Measurements from ENCODE around the gene MME. TPM values are rescaled to one million over a fixed set of nuclear protein-coding genes. Genes with fewer than 3 reads are reported as not detected.

MME gene
- total RNA-seq, 1 donor from 2014 or later = 65.8 TPM

DNA sequence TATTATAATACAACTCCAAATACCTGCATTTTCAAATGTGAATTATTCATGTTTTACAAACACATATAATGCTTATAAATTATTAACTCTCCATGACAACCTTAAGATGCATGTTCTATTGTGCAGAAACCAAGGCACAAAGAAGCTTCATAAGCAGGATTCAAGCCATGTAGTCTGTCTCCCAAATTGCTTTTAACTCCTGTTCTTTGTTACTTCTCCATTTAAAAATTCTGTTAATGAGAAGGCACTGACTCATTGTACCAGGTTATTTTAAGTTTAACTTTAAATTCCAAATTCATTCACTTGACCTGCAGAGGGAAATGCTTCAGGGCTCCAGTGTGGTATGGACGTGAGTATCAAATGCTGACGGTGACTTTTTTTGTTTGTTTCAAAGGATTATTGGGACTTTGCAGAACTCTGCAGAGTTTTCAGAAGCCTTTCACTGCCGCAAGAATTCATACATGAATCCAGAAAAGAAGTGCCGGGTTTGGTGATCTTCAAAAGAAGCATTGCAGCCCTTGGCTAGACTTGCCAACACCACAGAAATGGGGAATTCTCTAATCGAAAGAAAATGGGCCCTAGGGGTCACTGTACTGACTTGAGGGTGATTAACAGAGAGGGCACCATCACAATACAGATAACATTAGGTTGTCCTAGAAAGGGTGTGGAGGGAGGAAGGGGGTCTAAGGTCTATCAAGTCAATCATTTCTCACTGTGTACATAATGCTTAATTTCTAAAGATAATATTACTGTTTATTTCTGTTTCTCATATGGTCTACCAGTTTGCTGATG is 100.0 kb downstream of the MME start:
- Mint-ChIP-seq H3K36me3 (no peaks in the 10 kb centered on the region), H3K27ac (no peak overlapping the region), H3K4me3 (no peak overlapping the region), H3K4me1 (ENCODE audit: unreplicated experiment) (peaks cover 4% of the 10 kb centered on the region), H3K9me3 (no peaks in the 10 kb centered on the region), H3K27me3 (no peaks in the 10 kb centered on the region)
- TF ChIP-seq, protein P1, sequence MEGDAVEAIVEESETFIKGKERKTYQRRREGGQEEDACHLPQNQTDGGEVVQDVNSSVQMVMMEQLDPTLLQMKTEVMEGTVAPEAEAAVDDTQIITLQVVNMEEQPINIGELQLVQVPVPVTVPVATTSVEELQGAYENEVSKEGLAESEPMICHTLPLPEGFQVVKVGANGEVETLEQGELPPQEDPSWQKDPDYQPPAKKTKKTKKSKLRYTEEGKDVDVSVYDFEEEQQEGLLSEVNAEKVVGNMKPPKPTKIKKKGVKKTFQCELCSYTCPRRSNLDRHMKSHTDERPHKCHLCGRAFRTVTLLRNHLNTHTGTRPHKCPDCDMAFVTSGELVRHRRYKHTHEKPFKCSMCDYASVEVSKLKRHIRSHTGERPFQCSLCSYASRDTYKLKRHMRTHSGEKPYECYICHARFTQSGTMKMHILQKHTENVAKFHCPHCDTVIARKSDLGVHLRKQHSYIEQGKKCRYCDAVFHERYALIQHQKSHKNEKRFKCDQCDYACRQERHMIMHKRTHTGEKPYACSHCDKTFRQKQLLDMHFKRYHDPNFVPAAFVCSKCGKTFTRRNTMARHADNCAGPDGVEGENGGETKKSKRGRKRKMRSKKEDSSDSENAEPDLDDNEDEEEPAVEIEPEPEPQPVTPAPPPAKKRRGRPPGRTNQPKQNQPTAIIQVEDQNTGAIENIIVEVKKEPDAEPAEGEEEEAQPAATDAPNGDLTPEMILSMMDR (conservative IDR thresholded peaks at IDR 0.05) = no peak
- no peak for DNase-seq (ENCODE audit: extremely low spot score, unreplicated experiment)

DNA sequence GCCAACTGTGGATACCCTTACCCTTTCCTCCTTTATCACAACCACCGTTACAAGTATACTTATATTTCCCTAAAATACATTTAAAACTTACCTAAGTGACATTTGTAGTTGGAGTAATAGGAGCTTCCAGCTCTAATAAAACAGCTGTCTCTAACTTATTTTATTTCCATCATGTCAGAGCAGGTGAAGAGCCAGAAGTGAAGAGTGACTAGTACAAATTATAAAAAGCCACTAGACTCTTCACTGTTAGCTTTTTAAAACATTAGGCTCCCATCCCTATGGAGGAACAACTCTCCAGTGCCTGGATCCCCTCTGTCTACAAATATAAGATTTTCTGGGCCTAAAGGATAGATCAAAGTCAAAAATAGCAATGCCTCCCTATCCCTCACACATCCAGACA is 102.3 kb downstream of the MME start:
- DNase-seq (ENCODE audit: extremely low spot score, unreplicated experiment) = no peak
- peaks cover 4% of the 10 kb centered on the region for H3K4me1 Mint-ChIP-seq (ENCODE audit: unreplicated experiment)
- no peak overlapping the region for H3K27ac Mint-ChIP-seq
- no peaks in the 10 kb centered on the region for H3K27me3 Mint-ChIP-seq
- TF ChIP-seq, protein P1 (conservative IDR thresholded peaks at IDR 0.05) = no peak
- H3K9me3 Mint-ChIP-seq = no peaks in the 10 kb centered on the region
- no peaks in the 10 kb centered on the region for H3K36me3 Mint-ChIP-seq
- no peak overlapping the region for H3K4me3 Mint-ChIP-seq

DNA sequence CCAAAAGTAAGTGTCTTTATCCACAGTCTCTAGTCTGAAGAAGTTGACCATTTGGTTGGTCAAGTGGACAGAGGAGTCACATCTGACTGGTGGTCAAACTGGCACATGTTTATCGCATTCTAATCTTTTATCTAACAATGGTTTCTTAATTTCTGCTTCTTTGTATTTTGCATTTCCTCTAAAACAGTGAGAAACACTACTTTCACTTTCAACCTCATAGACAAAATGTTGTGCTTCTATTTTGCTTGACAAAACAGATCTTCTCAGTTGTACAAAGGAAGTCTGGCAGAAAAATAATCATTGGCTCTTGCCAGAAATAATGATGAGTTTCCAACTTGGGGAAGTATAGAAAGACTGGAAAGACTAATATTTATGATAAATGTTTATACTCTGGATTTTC is 103.9 kb downstream of the MME start:
- no peak for DNase-seq (ENCODE audit: extremely low spot score, unreplicated experiment)
- H3K36me3 Mint-ChIP-seq = no peaks in the 10 kb centered on the region
- no peak overlapping the region for H3K27ac Mint-ChIP-seq
- H3K4me1 Mint-ChIP-seq (ENCODE audit: unreplicated experiment) = peaks cover 2% of the 10 kb centered on the region
- H3K4me3 Mint-ChIP-seq = no peak overlapping the region
- H3K27me3 Mint-ChIP-seq = no peaks in the 10 kb centered on the region
- no peaks in the 10 kb centered on the region for H3K9me3 Mint-ChIP-seq
- TF ChIP-seq, protein P1 (conservative IDR thresholded peaks at IDR 0.05) = no peak

DNA sequence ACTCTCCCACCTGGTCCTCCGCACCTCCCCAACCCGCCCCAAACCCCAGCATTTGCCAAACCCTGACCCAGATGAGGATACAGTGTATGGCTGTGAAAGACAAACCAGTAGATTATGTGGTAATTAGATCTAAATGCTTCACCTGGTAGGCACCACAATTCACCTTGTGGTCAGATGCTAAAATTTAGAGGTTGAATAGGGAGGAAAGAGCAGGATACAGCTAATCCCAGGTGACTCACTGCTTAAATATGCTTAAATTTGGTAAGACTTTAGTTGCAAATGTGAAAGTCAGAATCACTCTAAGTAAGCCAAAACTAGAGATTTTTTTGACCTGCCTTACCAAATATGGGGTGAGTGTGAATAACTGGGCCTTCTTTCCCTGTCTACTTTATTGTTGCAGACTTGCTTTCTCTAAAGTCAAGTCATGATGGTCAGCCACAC is 105.5 kb downstream of the MME start:
- H3K4me3 Mint-ChIP-seq = no peak overlapping the region
- no peaks in the 10 kb centered on the region for H3K27me3 Mint-ChIP-seq
- no peaks in the 10 kb centered on the region for H3K4me1 Mint-ChIP-seq (ENCODE audit: unreplicated experiment)
- no peaks in the 10 kb centered on the region for H3K9me3 Mint-ChIP-seq
- no peak overlapping the region for H3K27ac Mint-ChIP-seq
- no peaks in the 10 kb centered on the region for H3K36me3 Mint-ChIP-seq
- no peak for DNase-seq (ENCODE audit: extremely low spot score, unreplicated experiment)
- TF ChIP-seq, protein P1 (conservative IDR thresholded peaks at IDR 0.05) = no peak

DNA sequence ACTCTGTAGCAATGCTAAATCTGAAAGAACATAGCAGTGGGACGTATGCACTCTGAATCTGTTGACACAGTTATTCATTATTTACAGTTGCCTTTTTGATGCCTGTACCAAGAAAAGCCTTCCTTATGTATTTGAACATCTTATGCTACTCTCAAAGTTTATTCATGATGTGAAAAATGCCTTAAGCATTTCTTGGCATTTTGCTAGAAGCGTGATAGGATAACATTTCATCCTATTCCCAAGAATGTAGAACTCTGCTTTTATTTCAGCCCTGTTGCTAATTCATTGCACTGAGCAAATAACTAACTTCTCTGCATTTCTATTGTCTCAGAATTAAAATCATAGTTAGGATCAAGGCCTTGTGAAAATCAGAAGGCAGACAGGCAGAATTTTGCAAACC is 107.9 kb downstream of the MME start:
- no peaks in the 10 kb centered on the region for H3K27me3 Mint-ChIP-seq
- H3K36me3 Mint-ChIP-seq = no peaks in the 10 kb centered on the region
- no peak overlapping the region for H3K4me3 Mint-ChIP-seq
- H3K4me1 Mint-ChIP-seq (ENCODE audit: unreplicated experiment) = no peaks in the 10 kb centered on the region
- H3K27ac Mint-ChIP-seq = no peak overlapping the region
- no peak for DNase-seq (ENCODE audit: extremely low spot score, unreplicated experiment)
- TF ChIP-seq, protein P1 (conservative IDR thresholded peaks at IDR 0.05) = no peak
- no peaks in the 10 kb centered on the region for H3K9me3 Mint-ChIP-seq
